Osteocyte (in vitro differentiated cells): ENCODE measurements around the gene ZNF280D. TPM values are rescaled to one million over a fixed set of nuclear protein-coding genes. Genes with fewer than 3 reads are reported as not detected.

Experiments used
- DNase-seq: peaks from one replicate; pipeline ENCODE4 v3.0.0; 2021; ENCODE audit warnings: mixed read lengths; ENCODE audit not compliant: unreplicated experiment; ENCODE audit errors: extremely low spot score
- H3K27ac Mint-ChIP-seq: one replicate; pipeline ENCODE4 v1.8.0; 2021; ENCODE audit warnings: mild to moderate bottlenecking, mixed read lengths; ENCODE audit not compliant: unreplicated experiment
- H3K27me3 Mint-ChIP-seq: one replicate; pipeline ENCODE4 v1.8.0; 2021; ENCODE audit warnings: mixed read lengths; ENCODE audit not compliant: unreplicated experiment
- H3K36me3 Mint-ChIP-seq: one replicate; pipeline ENCODE4 v1.8.0; 2021; ENCODE audit warnings: mixed read lengths; ENCODE audit not compliant: unreplicated experiment
- H3K4me1 Mint-ChIP-seq: one replicate; pipeline ENCODE4 v1.8.0; 2021; ENCODE audit warnings: mixed read lengths; ENCODE audit not compliant: unreplicated experiment
- H3K4me3 Mint-ChIP-seq: one replicate; pipeline ENCODE4 v1.8.0; 2021; ENCODE audit warnings: mild to moderate bottlenecking, moderate library complexity, mixed read lengths; ENCODE audit not compliant: unreplicated experiment
- H3K9me3 Mint-ChIP-seq: one replicate; pipeline ENCODE4 v1.8.0; 2021; ENCODE audit warnings: mixed read lengths; ENCODE audit not compliant: unreplicated experiment
- CTCF ChIP-seq: fragments of 200-600 bp; sonication (generic); IDR thresholded peaks from 2 replicates; pipeline ENCODE4 v1.5.0; 2021; ENCODE audit warnings: antibody characterized with exemption, mild to moderate bottlenecking, moderate library complexity
- total RNA-seq: library from RNA; stranded (reverse); gene quantifications from 2 replicates; pipeline ENCODE4 v1.2.1, GENCODE V29; 2021

The ZNF280D gene
- total RNA-seq, 1 donor from 2014 or later, result 16.1 TPM

DNA sequence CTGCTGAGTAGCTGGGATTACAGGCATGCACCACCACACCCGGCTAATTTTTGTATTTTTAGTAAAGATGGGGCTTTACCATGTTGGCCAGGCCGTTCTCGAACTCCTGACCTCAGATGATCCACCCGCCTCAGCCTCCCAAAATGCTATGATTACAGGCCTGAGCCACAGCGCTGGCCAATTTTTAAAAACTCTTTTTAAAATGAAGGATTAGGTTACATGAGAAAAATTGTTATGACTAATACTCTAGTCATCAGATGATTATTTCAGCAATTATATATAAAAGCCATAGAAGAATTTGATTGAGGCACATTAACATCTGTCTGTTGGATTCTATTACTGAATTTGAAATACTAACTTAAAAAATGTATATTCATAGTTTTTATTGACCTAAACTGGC is 134.3 kb downstream of the ZNF280D start:
- H3K4me3 Mint-ChIP-seq, result no peak overlapping the region
- peaks cover 3% of the 10 kb centered on the region for H3K36me3 Mint-ChIP-seq
- no peak for TF ChIP-seq CTCF
- peaks cover 8% of the 10 kb centered on the region for H3K9me3 Mint-ChIP-seq
- DNase-seq, result no peak
- H3K27ac Mint-ChIP-seq, result no peak overlapping the region
- H3K4me1 Mint-ChIP-seq, result peaks cover 3% of the 10 kb centered on the region
- H3K27me3 Mint-ChIP-seq, result peaks cover 15% of the 10 kb centered on the region

DNA sequence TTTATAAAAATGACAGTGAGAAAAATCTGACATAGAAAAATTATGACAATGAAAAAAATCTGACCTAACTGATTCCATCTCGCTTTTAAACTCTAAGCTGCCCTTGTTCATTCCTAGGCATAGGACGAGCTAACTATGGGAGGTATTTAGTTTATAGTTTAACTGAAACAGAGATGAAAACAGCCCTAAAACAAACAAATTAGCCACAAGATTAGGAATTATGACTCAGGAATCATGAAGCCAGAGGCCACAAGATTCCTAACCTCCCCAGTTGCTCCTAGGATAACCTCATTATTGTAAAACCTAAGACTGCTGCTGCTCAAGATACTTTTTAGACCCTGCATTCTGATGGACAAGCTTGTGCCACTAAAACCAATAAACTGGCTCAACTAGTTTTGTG is 145.6 kb downstream of the ZNF280D start:
- no peak for DNase-seq
- Mint-ChIP-seq H3K4me3 (no peak overlapping the region), H3K4me1 (no peaks in the 10 kb centered on the region), H3K36me3 (no peaks in the 10 kb centered on the region), H3K27ac (no peak overlapping the region), H3K27me3 (no peaks in the 10 kb centered on the region), H3K9me3 (peaks cover 16% of the 10 kb centered on the region)
- no peak for TF ChIP-seq CTCF

DNA sequence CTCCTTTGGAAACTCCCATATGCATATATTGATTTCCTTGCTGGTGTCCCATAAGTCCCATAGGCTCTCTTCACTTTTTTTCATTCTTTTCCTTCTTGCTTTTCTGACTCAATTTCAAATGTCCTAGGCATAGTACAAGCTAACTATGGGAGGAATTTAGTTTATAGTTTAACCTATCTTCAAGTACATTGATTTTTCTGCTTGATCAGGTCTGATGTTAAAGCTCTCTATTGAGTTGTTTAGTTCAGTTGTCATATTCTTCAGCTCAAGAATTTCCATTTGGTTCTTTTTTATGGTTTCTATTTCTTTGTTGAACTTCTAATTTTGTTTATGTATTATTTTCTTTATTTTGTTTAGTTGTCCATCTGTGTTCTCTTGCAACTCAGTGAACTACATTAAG is 147.1 kb downstream of the ZNF280D start:
- Mint-ChIP-seq H3K27ac (no peak overlapping the region), H3K9me3 (peaks cover 16% of the 10 kb centered on the region), H3K27me3 (no peaks in the 10 kb centered on the region), H3K4me3 (no peak overlapping the region), H3K4me1 (no peaks in the 10 kb centered on the region), H3K36me3 (no peaks in the 10 kb centered on the region)
- no peak for DNase-seq
- no peak for TF ChIP-seq CTCF

GRCh38 chr15:56582785-56583184 is 150.5 kb downstream of the ZNF280D start:
- Mint-ChIP-seq H3K9me3 (peaks cover 16% of the 10 kb centered on the region), H3K4me3 (no peak overlapping the region), H3K27ac (no peak overlapping the region), H3K36me3 (no peaks in the 10 kb centered on the region), H3K4me1 (no peaks in the 10 kb centered on the region), H3K27me3 (no peaks in the 10 kb centered on the region)
- TF ChIP-seq CTCF, result no peak
- no peak for DNase-seq

Other genes starting within 250 kb of the ZNF280D start
- 164 and 170 TPM in 2 replicates for gene TCF12, start 185.1 kb upstream of the ZNF280D start, total RNA-seq